Kidney (tissue), 14 donors: Measurements from ENCODE around the gene TRIM63. TPM values are rescaled to one million over a fixed set of nuclear protein-coding genes. Genes with fewer than 3 reads are reported as not detected.

Experiments used
- DNase-seq, 5 donors: peaks; one replicate each; pipeline ENCODE4 v3.0.0-alpha.2; 2013 to 2020
- FAIRE-seq: peaks from 2 replicates; lab custom pipeline; 2012; peaks lifted over from hg19 to GRCh38; lab: Jason Lieb, UNC
- H3K27ac ChIP-seq, 2 donors: one replicate each; pipeline ENCODE4 v1.7.0; 2013; ENCODE audit warnings: low read depth in 2 of 2, low read length in 2 of 2, inconsistent platforms in 1 of 2
- H3K27me3 ChIP-seq: one replicate; pipeline ENCODE4 v1.7.1; 2013; ENCODE audit warnings: low read length, inconsistent platforms; ENCODE audit not compliant: control insufficient read depth, insufficient read depth
- H3K36me3 ChIP-seq, 3 donors: one replicate each; pipeline versions ENCODE4 v1.7.0 to v1.7.1; 2013; ENCODE audit warnings: low read length in 3 of 3, control low read depth in 1 of 3, inconsistent platforms in 1 of 3; ENCODE audit not compliant: insufficient read depth in 3 of 3, control insufficient read depth in 2 of 3
- H3K4me1 ChIP-seq, 3 donors: one replicate each; pipeline versions ENCODE4 v1.7.0 to v1.7.1; 2013; ENCODE audit warnings: low read length in 3 of 3, inconsistent platforms in 1 of 3, low read depth in 1 of 3; ENCODE audit not compliant: control insufficient read depth in 2 of 3, insufficient read depth in 2 of 3
- H3K4me3 ChIP-seq, 3 donors: one replicate each; pipeline versions ENCODE4 v1.7.0 to v1.8.1; 2013; ENCODE audit warnings: low read length in 3 of 3, control low read depth in 1 of 3, inconsistent platforms in 1 of 3
- H3K9ac ChIP-seq, 3 donors: one replicate each; pipeline versions ENCODE4 v1.7.0 to v1.7.1; 2013; ENCODE audit warnings: low read length in 3 of 3, control low read depth in 1 of 3, inconsistent platforms in 1 of 3
- H3K9me3 ChIP-seq, 3 donors: one replicate each; pipeline versions ENCODE4 v1.7.0 to v1.7.1; 2013; ENCODE audit warnings: low read length in 3 of 3, control low read depth in 1 of 3, inconsistent platforms in 1 of 3; ENCODE audit not compliant: control insufficient read depth in 2 of 3, insufficient read depth in 1 of 3
- intact Hi-C: fragments of 100-400 bp; cut with DNase I; formaldehyde crosslinking; loops from one replicate; pipeline ENCODE4 v1.11.1; 2022
- polyA plus RNA-seq: library from polyadenylated mRNA; stranded (reverse); fragments of 350-450 nt; fragmentation: Illumina TruSeq; extraction: RNeasy Lipid Tissue Mini Kit (QIAGEN cat#74804); gene quantifications from one replicate; pipeline ENCODE4 v1.2.3, GENCODE V29; 2014; ENCODE audit warnings: low read depth, low replicate concordance; ENCODE audit not compliant: insufficient read depth
- total RNA-seq: library from RNA; stranded (reverse); fragmentation: NEBNext Ultra II Directional; extraction: Animal tissue kit (Norgen Biotek cat#: 25700); gene quantifications from one replicate; pipeline ENCODE4 v1.2.1, GENCODE V29; 2021
- TF ChIP-seq, protein P1 (sequence below): IDR thresholded peaks from 3 replicates; pipeline ENCODE4 v1.5.1; 2012; ENCODE audit warnings: mild to moderate bottlenecking, moderate library complexity, borderline replicate concordance; ENCODE audit not compliant: insufficient read depth; ENCODE audit errors: extremely low read depth
- donor health status: control.
- donor health status: control.
- donor health status: control.
- donor health status: control.
- donor health status: control.
- donor health status: DM: yes; HTN: yes; CAD: no.
- donor health status: Normal renal cell carcinoma (clear cell type).

Gene TRIM63
- total and polyA plus RNA-seq, 2 donors from 2014 or later = 0.82 to 3.3 TPM

DNA sequence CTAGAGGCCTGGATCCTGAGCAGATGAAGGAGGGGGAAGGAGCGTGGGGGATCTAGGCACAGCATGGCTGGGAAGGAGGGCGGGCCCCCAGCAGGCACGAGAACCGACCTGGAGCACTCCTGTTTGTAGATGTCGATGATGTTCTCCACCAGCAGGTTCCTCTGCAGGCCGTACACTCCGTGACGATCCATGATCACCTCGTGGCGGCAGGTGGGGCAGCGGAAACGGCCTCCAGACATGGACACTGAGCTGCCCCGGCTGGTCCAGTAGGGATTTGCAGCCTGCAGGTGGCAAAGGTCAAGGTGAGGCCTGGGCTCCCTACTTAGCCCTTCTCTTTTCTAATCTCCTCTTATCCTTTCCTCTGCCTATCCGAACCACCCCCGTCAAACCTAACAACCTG lies 1.3 kb downstream of the TRIM63 start:
- H3K27ac ChIP-seq = no peak overlapping the region
- TF ChIP-seq, protein P1, sequence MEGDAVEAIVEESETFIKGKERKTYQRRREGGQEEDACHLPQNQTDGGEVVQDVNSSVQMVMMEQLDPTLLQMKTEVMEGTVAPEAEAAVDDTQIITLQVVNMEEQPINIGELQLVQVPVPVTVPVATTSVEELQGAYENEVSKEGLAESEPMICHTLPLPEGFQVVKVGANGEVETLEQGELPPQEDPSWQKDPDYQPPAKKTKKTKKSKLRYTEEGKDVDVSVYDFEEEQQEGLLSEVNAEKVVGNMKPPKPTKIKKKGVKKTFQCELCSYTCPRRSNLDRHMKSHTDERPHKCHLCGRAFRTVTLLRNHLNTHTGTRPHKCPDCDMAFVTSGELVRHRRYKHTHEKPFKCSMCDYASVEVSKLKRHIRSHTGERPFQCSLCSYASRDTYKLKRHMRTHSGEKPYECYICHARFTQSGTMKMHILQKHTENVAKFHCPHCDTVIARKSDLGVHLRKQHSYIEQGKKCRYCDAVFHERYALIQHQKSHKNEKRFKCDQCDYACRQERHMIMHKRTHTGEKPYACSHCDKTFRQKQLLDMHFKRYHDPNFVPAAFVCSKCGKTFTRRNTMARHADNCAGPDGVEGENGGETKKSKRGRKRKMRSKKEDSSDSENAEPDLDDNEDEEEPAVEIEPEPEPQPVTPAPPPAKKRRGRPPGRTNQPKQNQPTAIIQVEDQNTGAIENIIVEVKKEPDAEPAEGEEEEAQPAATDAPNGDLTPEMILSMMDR = no peak
- DNase-seq (no peak), FAIRE-seq (no peak)
- no peak overlapping the region for H3K4me3 ChIP-seq
- H3K4me1 ChIP-seq = no peaks in the 10 kb centered on the region
- H3K9ac ChIP-seq = no peak overlapping the region
- no peaks in the 10 kb centered on the region for H3K36me3 ChIP-seq
- no peaks in the 10 kb centered on the region for H3K9me3 ChIP-seq
- no peaks in the 10 kb centered on the region for H3K27me3 ChIP-seq
- intact Hi-C loops = no loop called here

DNA sequence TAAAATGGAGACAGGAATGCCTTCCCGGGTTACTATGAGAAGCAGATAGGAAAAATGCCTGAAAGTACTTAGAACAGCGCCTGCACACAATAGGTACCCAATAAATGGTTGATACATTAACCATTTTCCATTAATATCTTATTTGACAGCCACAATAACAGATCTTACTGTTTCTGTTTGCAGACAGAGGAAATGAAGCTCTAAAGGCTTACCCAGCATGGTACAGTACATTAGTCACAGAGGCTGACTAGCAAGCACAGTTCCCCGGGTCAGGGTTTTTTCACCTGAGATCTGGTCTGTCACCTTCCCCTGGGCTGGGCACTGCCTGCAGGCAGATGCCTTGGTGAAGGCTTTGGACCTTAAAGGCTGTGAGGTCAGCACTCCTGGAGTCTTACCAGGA lies 2.9 kb downstream of the TRIM63 start:
- Histone ChIP-seq H3K27ac (no peak overlapping the region), H3K9me3 (no peaks in the 10 kb centered on the region), H3K4me1 (no peaks in the 10 kb centered on the region), H3K36me3 (no peaks in the 10 kb centered on the region), H3K27me3 (no peaks in the 10 kb centered on the region), H3K9ac (no peak overlapping the region), H3K4me3 (no peak overlapping the region)
- FAIRE-seq = no peak
- intact Hi-C loops = no loop called here
- DNase-seq = peak in 2 of 5 donors; percentile 38 to 41
- TF ChIP-seq, protein P1 = no peak

DNA sequence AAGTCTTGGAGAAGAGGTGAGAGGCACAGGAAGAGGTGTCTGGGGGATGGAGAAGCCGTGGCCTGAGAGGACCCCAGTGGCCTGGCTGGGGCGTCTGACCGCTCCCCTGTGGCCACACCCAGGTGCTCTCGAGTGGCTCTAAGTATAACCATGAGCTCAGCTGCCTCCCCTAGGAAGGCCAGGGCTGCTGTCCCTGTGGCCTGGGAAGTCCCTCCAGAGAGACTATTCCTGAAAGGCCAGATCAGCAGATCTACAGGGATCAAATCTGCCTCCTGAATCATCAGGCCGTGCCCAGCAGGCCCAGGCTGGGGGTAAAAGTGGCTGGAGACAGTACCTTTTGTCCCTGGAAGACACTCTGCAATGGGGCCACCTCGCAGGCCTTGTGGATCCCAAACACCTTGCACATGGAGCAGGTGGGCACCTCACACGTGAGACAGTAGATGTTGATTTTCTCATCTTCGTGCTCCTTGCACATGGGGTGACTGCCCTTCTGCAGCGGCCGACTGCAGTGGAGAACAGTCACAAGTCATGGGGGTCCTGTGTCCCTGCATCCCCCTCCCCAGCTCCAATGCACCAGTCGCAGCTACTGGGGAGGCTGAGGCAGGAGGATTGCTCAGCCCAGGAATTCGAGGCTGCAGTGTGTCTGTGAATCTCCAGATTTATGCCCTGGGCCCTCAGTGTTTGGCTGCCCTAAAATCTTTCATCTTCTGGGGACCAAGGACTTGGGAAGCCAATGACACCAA lies 6.4 kb downstream of the TRIM63 start:
- no peak overlapping the region for H3K9ac ChIP-seq
- no peaks in the 10 kb centered on the region for H3K27me3 ChIP-seq
- H3K36me3 ChIP-seq = no peaks in the 10 kb centered on the region
- H3K4me3 ChIP-seq = no peak overlapping the region
- DNase-seq (no peak), FAIRE-seq (no peak)
- no peak overlapping the region for H3K27ac ChIP-seq
- intact Hi-C loops = no loop called here
- H3K9me3 ChIP-seq = no peaks in the 10 kb centered on the region
- no peaks in the 10 kb centered on the region for H3K4me1 ChIP-seq
- TF ChIP-seq, protein P1 = no peak
